ENCODE data around the gene TMEM250. TPM values are rescaled to one million over a fixed set of nuclear protein-coding genes. Genes with fewer than 3 reads are reported as not detected.

Gene TMEM250
- polyA plus RNA-seq, 2 donors = 13.6 to 25.7 TPM

DNA sequence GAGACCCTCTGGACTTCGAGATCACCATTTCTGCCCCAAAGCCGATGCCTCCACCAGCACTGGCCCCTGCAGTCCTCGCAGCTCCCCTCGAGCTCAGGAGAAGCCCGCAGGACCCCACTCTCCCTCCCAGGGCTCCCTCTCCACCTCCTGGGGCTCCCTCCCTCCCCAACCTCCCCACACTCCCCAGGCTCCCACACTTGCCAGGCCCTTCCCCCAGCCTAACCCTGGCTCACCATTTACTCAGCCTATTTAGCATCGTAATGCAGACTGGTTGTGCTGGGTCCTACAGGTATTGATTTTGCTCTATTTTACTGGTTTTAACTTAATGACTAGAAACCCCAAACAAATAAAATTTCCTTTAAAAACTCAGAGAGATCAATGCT, 23.7 kb upstream of the TMEM250 start:
- Histone ChIP-seq H3K4me1 (ENCODE audit: control insufficient read depth in 2 of 2, insufficient read depth in 2 of 2, low read length in 1 of 2) (no peaks in the 10 kb centered on the region), H3K4me3 (ENCODE audit: low read depth in 1 of 2, low read length in 2 of 2) (no peak overlapping the region), H3K27me3 (ENCODE audit: control insufficient read depth in 1 of 2, insufficient read depth in 2 of 2, low read length in 2 of 2) (peaks cover 0 to 4% of the 10 kb centered on the region in 2 donors), H3K9me3 (ENCODE audit: control insufficient read depth in 2 of 2, insufficient read depth in 1 of 2, low read depth in 1 of 2, low read length in 1 of 2) (no peaks in the 10 kb centered on the region), H3K27ac (ENCODE audit: low read depth in 2 of 2, low read length in 1 of 2) (no peak overlapping the region), H3K36me3 (ENCODE audit: control insufficient read depth in 2 of 2, insufficient read depth in 2 of 2, low read length in 1 of 2) (no peaks in the 10 kb centered on the region)
- 56 to 80% methylated on average over 6 of the region's 6 CpGs for WGBS, 2 donors

DNA sequence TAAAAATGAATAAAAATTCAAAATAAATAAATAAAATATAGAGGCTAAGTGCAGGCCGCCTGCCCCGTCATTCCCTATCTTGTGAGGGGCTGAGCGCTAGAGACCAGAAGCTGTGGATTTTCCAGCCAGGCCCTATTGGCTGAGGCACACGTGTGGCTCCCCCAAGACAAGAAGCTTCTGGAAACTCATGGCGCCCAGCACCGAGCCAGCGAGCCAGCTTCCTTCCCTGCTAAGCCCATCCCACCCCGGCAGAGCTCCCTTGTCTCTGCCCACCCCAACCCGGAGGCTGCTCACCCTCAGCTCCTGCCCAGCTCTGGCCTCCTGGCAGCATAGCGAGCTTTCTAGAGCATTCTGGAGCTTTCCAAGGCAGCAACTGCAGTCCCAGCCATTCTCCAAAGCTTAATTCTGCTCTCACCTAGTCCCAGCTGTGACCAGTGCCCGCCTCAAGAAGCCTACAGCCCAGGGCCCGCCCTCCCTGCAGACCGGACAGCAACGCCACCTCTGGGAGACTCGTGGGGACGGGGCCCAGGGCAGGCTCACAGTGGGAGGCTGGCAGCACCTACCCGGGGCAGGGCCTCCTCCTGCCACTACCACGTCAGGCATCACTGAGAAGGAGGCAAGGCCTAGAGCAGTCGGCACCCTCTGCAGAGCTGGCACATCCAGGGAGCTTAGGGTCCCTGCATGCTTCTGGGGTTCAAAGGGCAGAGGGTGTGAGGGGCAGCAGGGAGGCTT, 23.2 kb upstream of the TMEM250 start:
- H3K36me3 ChIP-seq (ENCODE audit: control insufficient read depth in 2 of 2, insufficient read depth in 2 of 2, low read length in 1 of 2) = no peaks in the 10 kb centered on the region
- no peak overlapping the region for H3K27ac ChIP-seq (ENCODE audit: low read depth in 2 of 2, low read length in 1 of 2)
- H3K9me3 ChIP-seq (ENCODE audit: control insufficient read depth in 2 of 2, insufficient read depth in 1 of 2, low read depth in 1 of 2, low read length in 1 of 2) = no peaks in the 10 kb centered on the region
- H3K27me3 ChIP-seq (ENCODE audit: control insufficient read depth in 1 of 2, insufficient read depth in 2 of 2, low read length in 2 of 2) = peaks cover 0 to 4% of the 10 kb centered on the region in 2 donors
- H3K4me3 ChIP-seq (ENCODE audit: low read depth in 1 of 2, low read length in 2 of 2) = no peak overlapping the region
- H3K4me1 ChIP-seq (ENCODE audit: control insufficient read depth in 2 of 2, insufficient read depth in 2 of 2, low read length in 1 of 2) = no peaks in the 10 kb centered on the region
- WGBS, 2 donors = 78 to 80% methylated on average over 19 of the region's 19 CpGs

DNA sequence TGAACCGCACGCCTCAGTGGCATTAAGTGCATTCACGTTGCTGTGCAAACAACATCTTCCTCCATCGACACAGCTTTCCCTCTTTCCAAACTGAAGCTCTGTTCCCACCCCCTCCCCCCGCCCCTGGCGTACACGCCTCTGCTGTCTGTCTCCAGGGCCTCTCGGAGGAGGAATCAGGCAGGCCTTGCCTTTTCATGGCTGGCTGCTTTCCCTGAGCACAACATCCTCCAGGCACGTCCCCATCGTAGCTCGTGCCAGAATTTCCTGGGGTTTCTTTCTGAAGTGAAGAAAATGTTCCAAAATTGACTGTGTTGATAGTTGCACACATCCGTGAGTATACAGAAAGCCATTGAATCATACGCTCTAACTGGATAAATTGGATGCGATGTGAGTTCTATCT, 22.3 kb upstream of the TMEM250 start:
- WGBS, 2 donors = 35 to 48% methylated on average over 14 of the region's 14 CpGs
- Histone ChIP-seq H3K27ac (ENCODE audit: low read depth in 2 of 2, low read length in 1 of 2) (no peak overlapping the region), H3K27me3 (ENCODE audit: control insufficient read depth in 1 of 2, insufficient read depth in 2 of 2, low read length in 2 of 2) (peaks cover 0 to 7% of the 10 kb centered on the region in 2 donors), H3K36me3 (ENCODE audit: control insufficient read depth in 2 of 2, insufficient read depth in 2 of 2, low read length in 1 of 2) (no peaks in the 10 kb centered on the region), H3K4me3 (ENCODE audit: low read depth in 1 of 2, low read length in 2 of 2) (no peak overlapping the region), H3K9me3 (ENCODE audit: control insufficient read depth in 2 of 2, insufficient read depth in 1 of 2, low read depth in 1 of 2, low read length in 1 of 2) (no peaks in the 10 kb centered on the region), H3K4me1 (ENCODE audit: control insufficient read depth in 2 of 2, insufficient read depth in 2 of 2, low read length in 1 of 2) (no peaks in the 10 kb centered on the region)

DNA sequence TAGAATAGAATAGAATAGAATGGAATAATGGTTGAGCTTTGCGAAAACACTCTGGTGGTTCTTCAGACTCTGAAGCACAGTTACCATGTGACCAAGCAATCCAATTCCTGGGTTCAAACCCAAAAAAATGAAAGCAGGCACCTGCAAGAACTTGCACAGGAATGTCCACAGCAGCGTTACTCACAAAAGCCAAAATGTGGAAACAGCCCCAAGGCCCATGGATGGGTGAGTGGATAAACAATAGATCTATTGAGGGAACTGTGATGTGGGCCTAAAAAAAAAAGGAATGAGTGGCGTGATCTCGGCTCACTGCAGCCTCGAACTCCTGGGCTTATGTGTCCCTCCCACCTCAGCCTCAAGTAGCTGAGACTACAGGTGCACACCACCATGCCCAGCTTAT, 21.4 kb upstream of the TMEM250 start:
- H3K4me3 ChIP-seq (ENCODE audit: low read depth in 1 of 2, low read length in 2 of 2) = no peak overlapping the region
- no peaks in the 10 kb centered on the region for H3K4me1 ChIP-seq (ENCODE audit: control insufficient read depth in 2 of 2, insufficient read depth in 2 of 2, low read length in 1 of 2)
- H3K36me3 ChIP-seq (ENCODE audit: control insufficient read depth in 2 of 2, insufficient read depth in 2 of 2, low read length in 1 of 2) = no peaks in the 10 kb centered on the region
- H3K9me3 ChIP-seq (ENCODE audit: control insufficient read depth in 2 of 2, insufficient read depth in 1 of 2, low read depth in 1 of 2, low read length in 1 of 2) = no peaks in the 10 kb centered on the region
- peaks cover 0 to 8% of the 10 kb centered on the region in 2 donors for H3K27me3 ChIP-seq (ENCODE audit: control insufficient read depth in 1 of 2, insufficient read depth in 2 of 2, low read length in 2 of 2)
- H3K27ac ChIP-seq (ENCODE audit: low read depth in 2 of 2, low read length in 1 of 2) = no peak overlapping the region
- WGBS, 2 donors = 60 to 67% methylated on average over 5 of the region's 5 CpGs

DNA sequence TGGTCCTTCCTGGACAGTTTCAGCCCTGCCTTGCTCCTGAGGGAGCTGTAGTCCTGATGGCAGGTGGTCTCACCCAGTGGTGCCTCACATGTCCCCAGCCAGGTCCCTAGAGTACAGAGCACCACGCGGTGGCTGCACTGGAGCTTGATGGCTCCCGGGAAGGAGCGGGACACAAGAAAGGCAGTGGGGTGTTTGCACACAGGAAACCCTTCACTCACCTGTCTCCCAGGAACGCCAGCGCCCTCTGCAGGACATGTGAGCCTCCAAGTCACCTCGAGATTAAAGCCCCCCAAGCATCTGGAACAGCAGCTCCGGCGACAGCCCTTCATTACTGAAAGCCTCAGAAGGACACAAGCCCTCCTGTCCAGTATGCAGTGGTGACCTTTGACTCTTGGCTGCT, 19.9 kb upstream of the TMEM250 start:
- no peak overlapping the region for H3K4me3 ChIP-seq (ENCODE audit: low read depth in 1 of 2, low read length in 2 of 2)
- 21 to 24% methylated on average over 9 of the region's 9 CpGs for WGBS, 2 donors
- H3K9me3 ChIP-seq (ENCODE audit: control insufficient read depth in 2 of 2, insufficient read depth in 1 of 2, low read depth in 1 of 2, low read length in 1 of 2) = no peaks in the 10 kb centered on the region
- no peak overlapping the region for H3K27ac ChIP-seq (ENCODE audit: low read depth in 2 of 2, low read length in 1 of 2)
- peaks cover 0 to 18% of the 10 kb centered on the region in 2 donors for H3K27me3 ChIP-seq (ENCODE audit: control insufficient read depth in 1 of 2, insufficient read depth in 2 of 2, low read length in 2 of 2)
- no peaks in the 10 kb centered on the region for H3K36me3 ChIP-seq (ENCODE audit: control insufficient read depth in 2 of 2, insufficient read depth in 2 of 2, low read length in 1 of 2)
- H3K4me1 ChIP-seq (ENCODE audit: control insufficient read depth in 2 of 2, insufficient read depth in 2 of 2, low read length in 1 of 2) = no peaks in the 10 kb centered on the region

DNA sequence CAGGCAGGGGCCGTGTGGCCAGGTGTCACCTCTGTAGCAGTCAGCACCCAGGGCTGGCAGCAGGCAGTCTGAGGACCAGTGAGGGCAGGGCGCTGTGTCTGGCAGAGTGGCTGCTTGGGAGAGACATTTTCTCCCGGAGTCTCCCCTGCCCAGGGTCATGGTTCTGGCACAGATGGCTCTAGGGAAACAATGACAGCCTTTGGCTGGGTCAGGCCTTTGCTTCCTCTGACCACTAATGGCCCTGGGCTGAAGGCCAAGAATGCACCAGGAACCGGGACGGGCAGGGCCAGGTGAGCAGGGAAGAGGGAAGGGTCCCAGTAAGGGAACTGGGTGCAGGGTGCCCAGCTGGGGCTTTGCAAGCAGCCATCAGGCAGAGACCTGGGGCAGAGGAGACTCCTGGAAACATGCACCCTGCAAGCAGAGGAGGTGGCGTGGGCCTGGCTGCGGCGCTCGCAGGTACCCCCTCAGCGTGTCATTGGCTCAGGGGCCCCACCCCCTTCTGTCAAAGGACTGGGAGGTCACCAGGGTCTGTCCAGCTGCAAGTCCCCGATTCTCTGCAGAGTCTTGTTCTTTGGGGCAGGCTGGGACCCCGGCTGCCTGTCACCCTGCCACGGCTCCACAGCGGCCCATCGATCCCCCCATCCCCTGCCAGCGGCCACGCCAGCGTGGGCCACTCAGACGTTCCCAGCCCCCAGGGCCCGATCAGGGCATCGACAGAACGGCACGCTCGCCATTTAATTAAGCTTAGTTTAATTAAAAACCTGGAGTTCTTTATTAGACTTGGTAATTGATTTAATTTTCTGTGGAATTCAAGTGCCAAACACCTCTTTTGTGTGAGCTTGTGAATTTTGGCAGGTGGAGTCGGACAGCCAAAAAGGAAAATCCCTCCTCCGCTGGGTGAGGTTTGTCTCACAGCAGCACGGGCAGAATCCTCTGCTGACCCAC, 18.9 kb upstream of the TMEM250 start:
- H3K4me1 ChIP-seq (ENCODE audit: control insufficient read depth in 2 of 2, insufficient read depth in 2 of 2, low read length in 1 of 2) = peaks cover 0 to 3% of the 10 kb centered on the region in 2 donors
- 43 to 48% methylated on average over 27 of the region's 27 CpGs for WGBS, 2 donors
- no peak overlapping the region for H3K4me3 ChIP-seq (ENCODE audit: low read depth in 1 of 2, low read length in 2 of 2)
- no peak overlapping the region for H3K27ac ChIP-seq (ENCODE audit: low read depth in 2 of 2, low read length in 1 of 2)
- H3K9me3 ChIP-seq (ENCODE audit: control insufficient read depth in 2 of 2, insufficient read depth in 1 of 2, low read depth in 1 of 2, low read length in 1 of 2) = no peaks in the 10 kb centered on the region
- peaks cover 0 to 15% of the 10 kb centered on the region in 2 donors for H3K27me3 ChIP-seq (ENCODE audit: control insufficient read depth in 1 of 2, insufficient read depth in 2 of 2, low read length in 2 of 2)
- no peaks in the 10 kb centered on the region for H3K36me3 ChIP-seq (ENCODE audit: control insufficient read depth in 2 of 2, insufficient read depth in 2 of 2, low read length in 1 of 2)

DNA sequence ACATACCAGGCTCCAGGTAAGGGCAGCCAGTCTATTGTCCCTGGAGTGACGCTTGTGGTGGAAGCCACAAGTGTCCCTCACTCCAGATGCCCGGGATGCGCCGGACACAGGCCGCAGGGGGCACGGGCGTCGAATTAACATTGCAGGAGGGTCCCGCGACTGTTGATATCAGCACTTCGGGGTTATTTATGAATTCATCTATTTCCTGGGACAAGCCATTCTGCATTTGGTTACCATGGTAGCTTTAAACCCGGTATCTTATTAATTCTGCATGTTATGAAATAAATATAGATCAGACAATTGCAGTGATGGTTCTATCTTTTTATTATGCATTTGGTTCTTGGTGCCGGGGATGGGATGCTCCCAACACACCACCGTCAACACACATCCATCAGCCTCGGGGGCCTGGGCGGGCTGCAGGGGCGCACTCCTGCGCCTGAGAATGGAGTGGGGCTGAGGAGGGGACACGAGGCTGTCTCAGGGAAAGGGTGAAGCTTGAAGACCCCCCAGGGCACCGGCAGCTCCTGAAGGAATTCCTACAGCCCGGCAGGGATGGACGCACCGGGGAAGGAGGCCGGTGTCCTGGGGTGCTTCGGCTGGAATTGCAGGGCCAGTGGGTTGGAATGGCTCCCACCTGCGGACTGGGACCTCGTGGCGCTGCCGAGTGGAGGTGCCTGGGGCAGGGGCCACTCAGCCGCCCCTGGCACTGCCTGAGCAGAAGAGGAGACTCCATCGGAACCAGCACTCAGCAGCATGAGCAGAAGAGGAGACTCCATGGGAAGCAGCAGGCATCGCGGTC, 17.7 kb upstream of the TMEM250 start:
- 75 to 76% methylated on average over 33 of the region's 33 CpGs for WGBS, 2 donors

DNA sequence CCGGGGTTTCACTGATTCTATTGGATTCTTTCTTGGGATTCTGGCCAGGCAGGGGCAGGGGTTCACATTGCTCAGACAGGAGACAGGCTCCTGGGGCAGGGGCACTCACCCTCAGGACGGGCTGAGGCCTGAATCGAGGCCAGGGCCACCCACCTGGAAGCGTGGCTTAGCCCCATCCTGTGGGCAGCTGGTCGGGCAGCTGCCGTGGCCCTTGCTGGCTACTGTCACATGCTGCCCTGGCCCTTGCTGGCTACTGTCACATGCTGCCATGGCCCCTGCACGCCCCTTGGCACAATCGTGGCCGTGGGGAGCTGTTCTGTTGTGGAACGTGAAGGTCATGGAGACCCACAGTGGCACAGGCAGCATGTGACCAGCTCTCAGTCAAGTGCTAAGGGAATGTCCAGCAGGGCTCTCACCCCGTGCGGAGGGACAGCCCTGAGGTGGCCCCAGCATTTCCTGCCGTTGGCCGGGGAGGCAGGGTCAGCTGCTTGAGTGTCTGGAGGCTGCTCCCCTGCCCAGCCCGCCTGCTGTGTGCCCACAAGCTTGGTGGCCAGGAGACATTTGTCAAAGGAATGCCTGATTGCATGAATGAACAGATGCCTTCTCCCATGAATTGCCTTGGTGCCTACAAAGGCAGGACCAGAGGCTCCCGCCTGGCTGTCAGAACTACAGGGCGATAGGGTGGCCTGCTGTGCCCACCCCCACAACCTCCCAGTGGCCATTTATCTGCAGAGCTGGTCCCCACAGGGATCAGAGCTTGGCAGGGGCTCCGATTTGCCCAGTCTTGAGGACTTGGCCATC, 16.9 kb upstream of the TMEM250 start:
- Histone ChIP-seq H3K27ac (ENCODE audit: low read depth in 2 of 2, low read length in 1 of 2) (no peak overlapping the region), H3K4me3 (ENCODE audit: low read depth in 1 of 2, low read length in 2 of 2) (no peak overlapping the region), H3K9me3 (ENCODE audit: control insufficient read depth in 2 of 2, insufficient read depth in 1 of 2, low read depth in 1 of 2, low read length in 1 of 2) (no peaks in the 10 kb centered on the region), H3K4me1 (ENCODE audit: control insufficient read depth in 2 of 2, insufficient read depth in 2 of 2, low read length in 1 of 2) (peaks cover 3 to 5% of the 10 kb centered on the region in 2 donors), H3K27me3 (ENCODE audit: control insufficient read depth in 1 of 2, insufficient read depth in 2 of 2, low read length in 2 of 2) (peaks cover 0 to 15% of the 10 kb centered on the region in 2 donors), H3K36me3 (ENCODE audit: control insufficient read depth in 2 of 2, insufficient read depth in 2 of 2, low read length in 1 of 2) (no peaks in the 10 kb centered on the region)
- whole genome bisulfite sequencing, 2 donors = 54 to 66% methylated on average over 18 of the region's 18 CpGs

More for the DNA sequence above, 17.7 kb upstream of the TMEM250 start:
- peaks cover 3 to 5% of the 10 kb centered on the region in 2 donors for H3K4me1 ChIP-seq (ENCODE audit: control insufficient read depth in 2 of 2, insufficient read depth in 2 of 2, low read length in 1 of 2)
- no peaks in the 10 kb centered on the region for H3K9me3 ChIP-seq (ENCODE audit: control insufficient read depth in 2 of 2, insufficient read depth in 1 of 2, low read depth in 1 of 2, low read length in 1 of 2)
- H3K36me3 ChIP-seq (ENCODE audit: control insufficient read depth in 2 of 2, insufficient read depth in 2 of 2, low read length in 1 of 2) = no peaks in the 10 kb centered on the region
- no peak overlapping the region for H3K4me3 ChIP-seq (ENCODE audit: low read depth in 1 of 2, low read length in 2 of 2)
- peaks cover 0 to 15% of the 10 kb centered on the region in 2 donors for H3K27me3 ChIP-seq (ENCODE audit: control insufficient read depth in 1 of 2, insufficient read depth in 2 of 2, low read length in 2 of 2)
- no peak overlapping the region for H3K27ac ChIP-seq (ENCODE audit: low read depth in 2 of 2, low read length in 1 of 2)
